GM06990 (cell line): ENCODE measurements around the gene RAB8B.
A peak's percentile ranks its signal among the peaks of the same experiment; 100 is the strongest.

Experiments
- DNase-seq: peaks from one replicate; pipeline ENCODE4 v3.0.0-alpha.2; 2011; ENCODE audit not compliant: insufficient read length; ENCODE audit errors: extremely low read depth
- H3K27me3 ChIP-seq: replicated peaks from 2 replicates; pipeline ENCODE4 v1.6.0; 2011; ENCODE audit warnings: low read length; ENCODE audit not compliant: control insufficient read depth, insufficient read depth
- H3K36me3 ChIP-seq: 2 replicates; pipeline ENCODE4 v1.5.1; 2011; ENCODE audit warnings: low read length; ENCODE audit not compliant: control insufficient read depth, insufficient read depth
- H3K4me3 ChIP-seq: replicated peaks from 2 replicates; pipeline ENCODE4 v1.5.1; 2011; ENCODE audit warnings: low read depth, mild to moderate bottlenecking, control low read depth, low read length
- TF ChIP-seq, protein P1 (sequence below): IDR thresholded peaks from 2 replicates; pipeline ENCODE4 v1.5.1; 2011; ENCODE audit warnings: low read length, control low read depth, mild to moderate bottlenecking, inconsistent platforms; ENCODE audit not compliant: insufficient read depth, poor library complexity, severe bottlenecking

RAB8B gene

DNA sequence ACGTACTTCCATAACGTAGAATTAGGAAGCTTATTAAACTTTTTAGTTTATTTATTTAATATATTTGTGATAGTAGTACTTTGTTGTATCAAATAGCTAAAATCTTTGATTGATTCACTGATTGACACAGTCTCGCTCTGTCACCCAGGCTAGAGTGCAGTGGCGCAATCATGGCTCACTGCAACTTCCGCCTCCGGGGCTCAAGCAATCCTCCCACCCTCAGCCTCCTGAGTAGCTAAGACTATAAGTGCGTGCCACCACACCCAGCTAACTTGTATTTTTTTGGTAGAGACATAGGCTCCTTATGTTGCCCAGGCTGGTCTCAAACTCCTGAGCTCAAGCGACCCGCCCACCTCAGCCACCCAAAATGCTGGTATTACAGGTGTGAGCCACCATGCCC, 93.7 kb downstream of the RAB8B start:
- no peak for DNase-seq
- Histone ChIP-seq H3K4me3 (no peak overlapping the region), H3K36me3 (no peaks in the 10 kb centered on the region; the same call in 1 of the 2 replicates), H3K27me3 (no peaks in the 10 kb centered on the region)
- TF ChIP-seq, protein P1, sequence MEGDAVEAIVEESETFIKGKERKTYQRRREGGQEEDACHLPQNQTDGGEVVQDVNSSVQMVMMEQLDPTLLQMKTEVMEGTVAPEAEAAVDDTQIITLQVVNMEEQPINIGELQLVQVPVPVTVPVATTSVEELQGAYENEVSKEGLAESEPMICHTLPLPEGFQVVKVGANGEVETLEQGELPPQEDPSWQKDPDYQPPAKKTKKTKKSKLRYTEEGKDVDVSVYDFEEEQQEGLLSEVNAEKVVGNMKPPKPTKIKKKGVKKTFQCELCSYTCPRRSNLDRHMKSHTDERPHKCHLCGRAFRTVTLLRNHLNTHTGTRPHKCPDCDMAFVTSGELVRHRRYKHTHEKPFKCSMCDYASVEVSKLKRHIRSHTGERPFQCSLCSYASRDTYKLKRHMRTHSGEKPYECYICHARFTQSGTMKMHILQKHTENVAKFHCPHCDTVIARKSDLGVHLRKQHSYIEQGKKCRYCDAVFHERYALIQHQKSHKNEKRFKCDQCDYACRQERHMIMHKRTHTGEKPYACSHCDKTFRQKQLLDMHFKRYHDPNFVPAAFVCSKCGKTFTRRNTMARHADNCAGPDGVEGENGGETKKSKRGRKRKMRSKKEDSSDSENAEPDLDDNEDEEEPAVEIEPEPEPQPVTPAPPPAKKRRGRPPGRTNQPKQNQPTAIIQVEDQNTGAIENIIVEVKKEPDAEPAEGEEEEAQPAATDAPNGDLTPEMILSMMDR = no peak

DNA sequence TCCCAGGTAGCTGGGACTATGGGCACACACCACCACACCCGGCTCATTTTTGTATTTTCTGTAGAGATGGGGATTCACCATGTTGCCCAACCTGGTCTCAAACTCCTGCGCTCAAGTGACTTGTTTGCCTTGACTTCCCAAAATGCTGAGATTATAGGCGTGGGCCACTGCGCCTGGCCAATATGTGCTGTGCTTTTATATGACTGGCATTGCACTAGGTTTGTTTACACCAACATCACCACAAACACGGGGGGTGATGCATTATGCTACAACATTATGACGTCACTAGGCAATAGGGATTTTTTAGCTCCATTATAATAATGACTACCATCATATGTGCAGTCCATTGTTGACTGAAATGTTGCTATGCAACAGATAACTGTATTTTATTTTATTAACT, 94.9 kb downstream of the RAB8B start:
- TF ChIP-seq, protein P1 = no peak
- no peaks in the 10 kb centered on the region for H3K27me3 ChIP-seq
- no peaks in the 10 kb centered on the region; the same call in 1 of the 2 replicates for H3K36me3 ChIP-seq
- H3K4me3 ChIP-seq = no peak overlapping the region
- no peak for DNase-seq

DNA sequence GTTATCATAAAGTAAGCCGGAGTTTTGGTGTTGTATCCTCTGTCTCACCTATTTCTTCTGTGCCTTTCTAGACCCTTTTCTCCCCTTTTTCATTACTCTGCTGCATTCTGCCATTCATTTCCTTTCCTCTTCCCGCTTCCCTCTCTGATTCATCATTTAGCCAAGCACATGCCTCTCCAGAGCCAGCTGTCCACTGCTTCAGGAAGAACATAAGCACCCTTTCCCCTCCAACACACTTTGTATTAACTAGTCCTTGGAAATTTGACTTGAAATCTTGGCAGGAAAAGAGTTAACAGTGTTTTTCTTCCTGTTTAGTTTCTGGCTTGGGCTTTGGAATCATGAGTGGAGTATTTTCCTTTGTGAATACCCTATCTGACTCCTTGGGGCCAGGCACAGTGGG, 97.7 kb downstream of the RAB8B start:
- TF ChIP-seq, protein P1 = no peak
- DNase-seq = no peak
- H3K36me3 ChIP-seq = no peaks in the 10 kb centered on the region; the same call in 1 of the 2 replicates

DNA sequence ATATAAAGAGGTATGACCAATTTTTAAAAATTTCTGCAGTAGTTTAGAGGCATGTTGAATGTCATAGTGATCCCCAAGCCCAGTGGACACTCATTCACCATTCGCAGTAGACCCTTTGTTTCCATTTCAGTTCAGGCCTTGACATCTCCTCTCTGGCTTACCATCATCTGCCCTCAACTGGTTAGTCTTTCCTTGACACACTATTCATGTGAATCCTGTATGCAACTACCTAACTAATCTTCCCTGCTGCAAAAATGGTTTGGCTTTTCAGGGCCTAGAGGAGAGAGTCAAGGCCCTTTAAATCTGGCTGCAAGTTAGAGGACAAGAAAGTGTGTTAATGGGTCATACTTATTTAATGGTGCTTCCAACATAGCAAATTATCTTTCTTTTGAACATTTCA, 98.9 kb downstream of the RAB8B start:
- no peaks in the 10 kb centered on the region for H3K27me3 ChIP-seq
- TF ChIP-seq, protein P1 = no peak
- no peak for DNase-seq
- H3K36me3 ChIP-seq = no peaks in the 10 kb centered on the region; the same call in 1 of the 2 replicates
- H3K4me3 ChIP-seq = no peak overlapping the region

More for the DNA sequence above, 97.7 kb downstream of the RAB8B start:
- Histone ChIP-seq H3K27me3 (no peaks in the 10 kb centered on the region), H3K4me3 (no peak overlapping the region)

GRCh38 chr15:63288778-63289378, 99.5 kb downstream of the RAB8B start:
- TF ChIP-seq, protein P1 = peak; percentile 60
- H3K36me3 ChIP-seq = no peaks in the 10 kb centered on the region; the same call in 1 of the 2 replicates
- no peak overlapping the region for H3K4me3 ChIP-seq
- DNase-seq = no peak
- no peaks in the 10 kb centered on the region for H3K27me3 ChIP-seq

- Histone ChIP-seq H3K27me3 (no peaks in the 10 kb centered on the region), H3K36me3 (peaks cover 1% of the 10 kb centered on the region; the same call in 1 of the 2 replicates), H3K4me3 (no peak overlapping the region)
- no peak for DNase-seq
- TF ChIP-seq, protein P1 = no peak
Observed at GRCh38 chr15:63291507-63291906, 102.1 kb downstream of the RAB8B start.
